Activated naive CD8-positive, alpha-beta T cell treated with anti-CD3 and anti-CD28 coated beads, Interleukin-2, amount 50 U/mL, for 24 hours (primary cell): Measurements from ENCODE around the gene CCNF.

ENCODE experiments used
- ATAC-seq: fragments of 150-1000 bp; cut with Tn5 transposase; one replicate; pipeline ENCODE4 v1.10.0; 2021
- DNase-seq: peaks from one replicate; pipeline ENCODE4 v3.0.0; 2021
- H3K27ac Mint-ChIP-seq: one replicate; pipeline ENCODE4 v1.8.0; 2021; ENCODE audit warnings: mild to moderate bottlenecking, mixed read lengths
- H3K27me3 Mint-ChIP-seq: one replicate; pipeline ENCODE4 v1.8.0; 2021; ENCODE audit warnings: mixed read lengths
- H3K36me3 Mint-ChIP-seq: one replicate; pipeline ENCODE4 v1.8.0; 2021; ENCODE audit warnings: low read depth, mixed read lengths
- H3K4me1 Mint-ChIP-seq: one replicate; pipeline ENCODE4 v1.8.0; 2021; ENCODE audit warnings: mixed read lengths
- H3K4me3 Mint-ChIP-seq: one replicate; pipeline ENCODE4 v1.8.0; 2021; ENCODE audit warnings: mild to moderate bottlenecking, moderate library complexity, mixed read lengths
- H3K9me3 Mint-ChIP-seq: one replicate; pipeline ENCODE4 v1.8.0; 2021; ENCODE audit warnings: mixed read lengths

Gene CCNF

DNA sequence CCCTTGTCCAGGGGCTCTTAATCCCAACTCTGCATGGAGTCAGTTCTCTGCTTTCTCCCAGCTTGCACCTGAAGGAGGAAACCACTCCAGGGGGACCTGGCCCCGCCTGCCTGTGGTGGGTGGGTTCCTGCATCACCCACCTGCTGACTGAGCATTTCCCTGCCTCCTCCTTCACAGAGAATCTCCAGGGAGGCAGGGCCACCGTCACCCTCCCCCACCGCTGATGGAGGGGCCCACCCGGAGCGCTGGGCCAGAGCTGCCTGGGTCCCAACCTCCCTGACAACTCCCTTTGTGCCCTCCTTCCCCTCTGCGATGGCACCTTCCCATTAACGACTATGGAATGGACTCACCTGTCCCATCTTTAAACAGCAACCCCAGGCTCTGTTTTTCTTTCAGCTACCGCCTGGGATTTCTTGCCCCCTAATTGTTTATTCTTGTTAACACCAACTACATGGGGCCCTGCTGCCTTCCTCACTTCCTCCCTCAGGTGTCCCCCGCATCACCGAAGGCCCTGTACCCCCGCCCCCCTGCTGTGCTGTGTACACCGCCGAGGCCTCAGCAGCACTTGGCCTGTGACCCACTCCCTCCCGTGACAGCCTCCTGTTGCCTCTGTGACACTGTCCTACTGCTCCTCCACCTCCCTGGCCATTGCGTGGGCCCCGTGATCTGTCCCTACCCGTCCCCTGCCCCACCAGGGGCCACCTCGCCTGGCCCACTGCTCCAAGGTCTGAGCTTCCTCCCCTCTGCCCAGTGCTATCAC lies 29.8 kb downstream of the CCNF start:
- H3K36me3 Mint-ChIP-seq: peaks cover 20% of the 10 kb centered on the region
- no peaks in the 10 kb centered on the region for H3K27me3 Mint-ChIP-seq
- H3K4me1 Mint-ChIP-seq: peaks cover 8% of the 10 kb centered on the region
- DNase-seq (no peak), ATAC-seq (no peak)
- H3K27ac Mint-ChIP-seq: peak overlapping the region; percentile 93
- H3K9me3 Mint-ChIP-seq: no peaks in the 10 kb centered on the region
- H3K4me3 Mint-ChIP-seq: peak overlapping the region; percentile 82

DNA sequence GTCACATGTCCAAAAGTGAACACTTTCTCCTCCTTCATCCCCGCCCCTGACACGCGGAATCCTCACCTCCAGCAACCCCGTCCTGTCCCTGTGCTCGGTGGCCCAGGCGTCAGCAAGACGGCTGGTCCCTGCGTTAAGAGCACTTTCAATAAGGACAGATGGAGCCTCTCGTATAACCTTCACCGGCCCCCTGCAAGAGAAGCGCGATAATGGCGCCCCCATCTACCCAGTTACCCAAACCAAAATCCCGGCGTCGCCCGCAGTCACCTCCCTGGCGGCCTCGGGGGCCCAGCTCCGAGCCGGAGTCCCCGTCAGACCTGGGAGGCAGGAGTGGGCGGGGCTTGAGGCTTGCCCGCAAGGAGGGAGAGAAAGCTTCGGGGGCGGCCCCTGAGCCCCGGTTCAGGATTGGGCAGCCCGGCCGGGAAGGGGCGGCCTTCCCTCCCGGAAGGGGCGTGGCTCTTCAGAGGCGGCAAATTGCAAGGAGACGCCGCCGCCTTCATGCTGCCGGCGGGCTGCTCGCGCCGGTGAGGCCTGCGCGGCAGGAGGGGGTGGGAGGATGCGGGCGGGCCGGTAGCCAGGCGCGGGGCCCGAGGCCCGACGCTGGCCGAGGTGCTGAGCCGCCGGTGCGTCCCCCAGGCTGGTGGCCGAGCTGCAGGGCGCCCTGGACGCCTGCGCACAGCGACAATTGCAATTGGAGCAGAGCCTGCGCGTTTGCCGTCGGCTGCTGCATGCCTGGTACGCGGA lies 30.6 kb downstream of the CCNF start, which contains the start of gene TEDC2:
TSS of gene TEDC2 (plus strand) at position 463 of the 744 bp plus-strand sequence. CDS start at position 499, 36 bp downstream.
- Mint-ChIP-seq H3K27ac (peak within 1 kb of the TSS; percentile 93), H3K27me3 (no peaks in the 10 kb centered on the region), H3K4me3 (peak within 1 kb of the TSS; percentile 82), H3K4me1 (peaks cover 8% of the 10 kb centered on the region), H3K36me3 (peaks cover 18% of the 10 kb centered on the region), H3K9me3 (no peaks in the 10 kb centered on the region)
- peak; percentile 96 for ATAC-seq
- DNase-seq: peak; percentile 99

DNA sequence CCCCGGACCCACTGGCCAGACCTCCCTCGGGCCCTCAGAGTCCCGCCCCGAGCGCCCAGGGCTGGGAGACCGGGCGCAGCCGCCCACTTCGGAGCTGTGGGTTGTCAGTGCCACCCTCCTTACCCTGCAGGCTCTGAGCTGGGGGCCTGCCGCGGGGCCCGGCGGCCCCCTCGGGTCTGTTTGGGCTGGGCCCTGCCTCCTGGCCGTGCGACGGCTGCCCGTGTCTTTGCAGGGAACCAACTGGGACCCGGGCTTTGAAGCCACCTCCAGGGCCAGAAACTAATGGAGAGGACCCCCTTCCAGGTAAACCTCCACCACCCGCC lies 31.1 kb downstream of the CCNF start:
- Mint-ChIP-seq H3K27me3 (no peaks in the 10 kb centered on the region), H3K4me1 (peaks cover 8% of the 10 kb centered on the region), H3K4me3 (peak overlapping the region; percentile 82), H3K9me3 (no peaks in the 10 kb centered on the region), H3K27ac (no peak overlapping the region), H3K36me3 (peaks cover 14% of the 10 kb centered on the region)
- no peak for ATAC-seq
- DNase-seq: no peak

- Mint-ChIP-seq H3K36me3 (peaks cover 11% of the 10 kb centered on the region), H3K27ac (no peak overlapping the region), H3K27me3 (no peaks in the 10 kb centered on the region), H3K9me3 (no peaks in the 10 kb centered on the region), H3K4me1 (peaks cover 8% of the 10 kb centered on the region), H3K4me3 (peak overlapping the region; percentile 73)
- DNase-seq (no peak), ATAC-seq (no peak)
Measured at GRCh38 chr16:2460916-2461315, 31.7 kb downstream of the CCNF start.

DNA sequence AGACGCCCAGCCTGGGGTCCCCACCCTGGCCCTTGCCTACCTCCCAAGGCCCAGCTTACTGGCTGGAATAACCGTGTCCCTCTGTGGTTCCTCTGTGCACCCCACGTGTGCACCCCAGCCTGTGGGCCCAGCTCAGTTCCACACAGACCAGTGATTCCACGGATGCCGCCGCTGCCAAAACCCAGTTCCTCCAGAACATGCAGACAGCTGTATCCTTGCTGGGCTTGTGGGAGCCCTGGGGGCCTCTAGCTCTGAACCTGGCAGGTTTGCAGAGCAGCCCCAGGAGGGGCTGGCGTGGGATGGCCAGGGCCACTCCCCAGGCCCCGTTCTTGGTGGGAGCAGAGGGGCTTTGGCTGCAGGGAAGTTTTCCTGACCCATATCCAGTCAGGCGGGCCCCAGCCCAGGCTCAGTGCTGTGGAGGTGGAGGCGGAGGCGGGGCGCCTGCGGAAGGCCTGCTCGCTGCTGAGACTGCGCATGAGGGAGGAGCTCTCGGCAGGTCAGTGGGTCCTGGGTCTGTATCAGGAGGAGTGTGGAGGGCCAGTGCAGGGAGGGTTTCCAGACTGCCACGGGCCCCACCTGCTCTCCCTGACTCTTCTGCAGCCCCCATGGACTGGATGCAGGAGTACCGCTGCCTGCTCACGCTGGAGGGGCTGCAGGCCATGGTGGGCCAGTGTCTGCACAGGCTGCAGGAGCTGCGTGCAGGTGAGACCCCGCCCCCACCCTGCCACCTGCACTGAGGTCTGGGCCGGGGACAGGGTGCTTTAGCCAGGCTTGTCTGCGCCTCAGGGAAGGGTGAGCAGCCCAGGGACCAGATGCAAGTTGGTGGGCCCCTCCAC lies 33.0 kb downstream of the CCNF start:
- no peak overlapping the region for H3K4me3 Mint-ChIP-seq
- H3K9me3 Mint-ChIP-seq: no peaks in the 10 kb centered on the region
- peaks cover 2% of the 10 kb centered on the region for H3K27me3 Mint-ChIP-seq
- H3K4me1 Mint-ChIP-seq: peaks cover 13% of the 10 kb centered on the region
- no peak overlapping the region for H3K27ac Mint-ChIP-seq
- ATAC-seq: no peak
- DNase-seq: no peak
- H3K36me3 Mint-ChIP-seq: peaks cover 7% of the 10 kb centered on the region

- Mint-ChIP-seq H3K27ac (no peak overlapping the region), H3K4me3 (no peak overlapping the region), H3K4me1 (peaks cover 15% of the 10 kb centered on the region), H3K36me3 (peaks cover 3% of the 10 kb centered on the region), H3K9me3 (no peaks in the 10 kb centered on the region), H3K27me3 (peaks cover 5% of the 10 kb centered on the region)
- DNase-seq (no peak), ATAC-seq (no peak)
Measured at GRCh38 chr16:2464333-2464732, 35.1 kb downstream of the CCNF start.

DNA sequence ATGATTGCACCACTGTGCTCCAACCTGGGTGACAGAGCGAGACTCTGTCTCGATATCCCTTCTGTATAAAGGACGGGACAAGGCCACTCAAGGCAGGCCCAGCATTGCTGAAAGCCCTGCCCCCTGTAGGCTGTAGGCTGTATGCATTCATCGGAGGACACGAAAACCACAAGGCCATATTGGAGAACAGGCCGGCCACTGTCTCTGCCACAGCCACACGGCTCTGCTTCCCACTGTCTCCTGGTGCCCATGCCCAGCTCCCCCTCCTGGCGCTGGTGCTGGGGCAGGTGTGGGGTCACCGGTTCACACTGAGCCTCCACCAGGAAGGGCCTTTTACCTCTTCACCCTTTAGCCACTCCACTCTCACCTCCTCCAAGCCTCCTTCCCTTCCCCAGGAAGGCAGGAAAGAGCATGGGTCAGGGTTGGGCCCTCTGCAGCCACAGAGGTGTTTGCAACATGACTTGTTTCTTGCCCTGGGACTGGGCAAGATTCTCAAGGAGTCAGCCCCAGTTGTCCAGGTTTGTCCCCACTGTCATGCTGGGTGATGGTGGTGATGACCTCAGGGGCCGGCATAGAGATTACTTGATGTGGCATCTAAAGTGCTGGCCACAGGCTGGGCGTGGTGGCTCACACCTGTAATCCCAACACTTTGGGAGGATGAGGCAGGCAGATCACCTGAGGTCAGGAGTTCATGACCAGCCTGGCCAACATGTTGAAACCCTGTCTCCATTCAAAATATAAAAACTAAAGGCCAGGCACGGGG lies 36.6 kb downstream of the CCNF start:
- no peak for ATAC-seq
- Mint-ChIP-seq H3K27ac (peak overlapping the region; percentile 54), H3K27me3 (peaks cover 20% of the 10 kb centered on the region), H3K4me3 (no peak overlapping the region), H3K4me1 (peaks cover 18% of the 10 kb centered on the region), H3K9me3 (no peaks in the 10 kb centered on the region), H3K36me3 (peaks cover 1% of the 10 kb centered on the region)
- DNase-seq: no peak

- peaks cover 18% of the 10 kb centered on the region for H3K4me1 Mint-ChIP-seq
- H3K27me3 Mint-ChIP-seq: peaks cover 20% of the 10 kb centered on the region
- no peaks in the 10 kb centered on the region for H3K9me3 Mint-ChIP-seq
- H3K4me3 Mint-ChIP-seq: no peak overlapping the region
- DNase-seq (no peak), ATAC-seq (peak; percentile 11)
- H3K36me3 Mint-ChIP-seq: peaks cover 1% of the 10 kb centered on the region
- no peak overlapping the region for H3K27ac Mint-ChIP-seq
Measured at GRCh38 chr16:2466667-2467527, 37.6 kb downstream of the CCNF start.

GRCh38 chr16:2467528-2468232 lies 38.4 kb downstream of the CCNF start:
- Mint-ChIP-seq H3K27ac (no peak overlapping the region), H3K36me3 (peaks cover 1% of the 10 kb centered on the region), H3K4me3 (peak overlapping the region; percentile 17), H3K9me3 (no peaks in the 10 kb centered on the region), H3K4me1 (peaks cover 19% of the 10 kb centered on the region), H3K27me3 (peaks cover 20% of the 10 kb centered on the region)
- ATAC-seq: peak; percentile 13
- DNase-seq: peak; percentile 46

- H3K27ac Mint-ChIP-seq: no peak overlapping the region
- H3K4me3 Mint-ChIP-seq: peak overlapping the region; percentile 17
- DNase-seq (peak; percentile 34), ATAC-seq (peak; percentile 22)
- H3K9me3 Mint-ChIP-seq: no peaks in the 10 kb centered on the region
- H3K36me3 Mint-ChIP-seq: peaks cover 1% of the 10 kb centered on the region
- H3K27me3 Mint-ChIP-seq: peaks cover 25% of the 10 kb centered on the region
- peaks cover 24% of the 10 kb centered on the region for H3K4me1 Mint-ChIP-seq
Measured at GRCh38 chr16:2468233-2468724, 39.0 kb downstream of the CCNF start.

- Mint-ChIP-seq H3K4me3 (no peak overlapping the region), H3K27me3 (peaks cover 27% of the 10 kb centered on the region), H3K36me3 (no peaks in the 10 kb centered on the region), H3K9me3 (no peaks in the 10 kb centered on the region), H3K4me1 (peaks cover 26% of the 10 kb centered on the region), H3K27ac (no peak overlapping the region)
- peak; percentile 25 for DNase-seq
- no peak for ATAC-seq
Measured at GRCh38 chr16:2468725-2469398, 39.6 kb downstream of the CCNF start.

- no peak for ATAC-seq
- no peaks in the 10 kb centered on the region for H3K9me3 Mint-ChIP-seq
Measured at GRCh38 chr16:2469399-2470233, 40.4 kb downstream of the CCNF start.

More at GRCh38 chr16:2469399-2470233, 40.4 kb downstream of the CCNF start:
- H3K27ac Mint-ChIP-seq: no peak overlapping the region
- peaks cover 27% of the 10 kb centered on the region for H3K27me3 Mint-ChIP-seq
- peaks cover 26% of the 10 kb centered on the region for H3K4me1 Mint-ChIP-seq
- no peak for DNase-seq
- H3K4me3 Mint-ChIP-seq: no peak overlapping the region
- H3K36me3 Mint-ChIP-seq: no peaks in the 10 kb centered on the region
